ENCODE data around the gene KRT78.
"Not testable (repeated sequence)": the region's sequence is repeated elsewhere in the genome, so short reads cannot be mapped to it uniquely, and the experiment has no call there.

KRT78 gene

GRCh38 chr12:52796839-52797528, 51.8 kb downstream of the KRT78 start:
- Histone ChIP-seq H2AFZ (no peak overlapping the region), H3K9me3 (ENCODE audit: control insufficient read depth, low read length) (no peaks in the 10 kb centered on the region), H3K79me2 (no peaks in the 10 kb centered on the region), H3K27ac (no peak overlapping the region), H3K9ac (no peak overlapping the region), H3K36me3 (ENCODE audit: control insufficient read depth, insufficient read depth, low read length) (no peaks in the 10 kb centered on the region), H3K4me3 (ENCODE audit: low read depth, low read length) (no peak overlapping the region), H3K4me2 (ENCODE audit: low read length) (no peak overlapping the region), H3K27me3 (ENCODE audit: control insufficient read depth, insufficient read depth, low read length) (no peaks in the 10 kb centered on the region), H3K4me1 (no peaks in the 10 kb centered on the region)
- TF ChIP-seq CTCF (IDR thresholded peaks at IDR 0.05), result no peak

- no peak for TF ChIP-seq CTCF (IDR thresholded peaks at IDR 0.05)
- no peak overlapping the region for H2AFZ ChIP-seq
- no peaks in the 10 kb centered on the region for H3K79me2 ChIP-seq
- H3K4me1 ChIP-seq, result no peaks in the 10 kb centered on the region
- no peak overlapping the region for H3K4me2 ChIP-seq (ENCODE audit: low read length)
- no peaks in the 10 kb centered on the region for H3K9me3 ChIP-seq (ENCODE audit: control insufficient read depth, low read length)
- no peaks in the 10 kb centered on the region for H3K36me3 ChIP-seq (ENCODE audit: control insufficient read depth, insufficient read depth, low read length)
- no peak overlapping the region for H3K9ac ChIP-seq
- H3K27ac ChIP-seq, result no peak overlapping the region
- H3K27me3 ChIP-seq (ENCODE audit: control insufficient read depth, insufficient read depth, low read length), result no peaks in the 10 kb centered on the region
- no peak overlapping the region for H3K4me3 ChIP-seq (ENCODE audit: low read depth, low read length)
These were observed 52.4 kb downstream of the KRT78 start for GRCh38 chr12:52796429-52796794.

GRCh38 chr12:52795694-52796428, 52.9 kb downstream of the KRT78 start, which contains the start of gene KRT3:
TSS of gene KRT3 (minus strand) at chr12:52796117. CDS start at chr12:52796042, 75 bp downstream.
- Histone ChIP-seq H3K79me2 (no peaks in the 10 kb centered on the region), H3K4me1 (no peaks in the 10 kb centered on the region), H3K27ac (no peak within 1 kb of the TSS), H2AFZ (no peak within 1 kb of the TSS), H3K9me3 (ENCODE audit: control insufficient read depth, low read length) (no peaks in the 10 kb centered on the region), H3K36me3 (ENCODE audit: control insufficient read depth, insufficient read depth, low read length) (no peaks in the 10 kb centered on the region), H3K9ac (no peak within 1 kb of the TSS), H3K4me3 (ENCODE audit: low read depth, low read length) (no peak within 1 kb of the TSS), H3K27me3 (ENCODE audit: control insufficient read depth, insufficient read depth, low read length) (no peaks in the 10 kb centered on the region), H3K4me2 (ENCODE audit: low read length) (no peak within 1 kb of the TSS)
- TF ChIP-seq CTCF (IDR thresholded peaks at IDR 0.05), result no peak

GRCh38 chr12:52795332-52795674, 53.5 kb downstream of the KRT78 start:
- not testable (repeated sequence) for H3K79me2 ChIP-seq; H3K4me3 ChIP-seq (ENCODE audit: low read depth, low read length); H3K9me3 ChIP-seq (ENCODE audit: control insufficient read depth, low read length); H3K9ac ChIP-seq; H2AFZ ChIP-seq; H3K27me3 ChIP-seq (ENCODE audit: control insufficient read depth, insufficient read depth, low read length); H3K36me3 ChIP-seq (ENCODE audit: control insufficient read depth, insufficient read depth, low read length); H3K27ac ChIP-seq; H3K4me1 ChIP-seq; H3K4me2 ChIP-seq (ENCODE audit: low read length)

GRCh38 chr12:52794479-52795331, 54.1 kb downstream of the KRT78 start:
- H3K27me3 ChIP-seq (ENCODE audit: control insufficient read depth, insufficient read depth, low read length), result no peaks in the 10 kb centered on the region
- no peaks in the 10 kb centered on the region for H3K9me3 ChIP-seq (ENCODE audit: control insufficient read depth, low read length)
- H3K9ac ChIP-seq, result no peak overlapping the region
- H3K4me3 ChIP-seq (ENCODE audit: low read depth, low read length), result no peak overlapping the region
- no peaks in the 10 kb centered on the region for H3K4me1 ChIP-seq
- H3K36me3 ChIP-seq (ENCODE audit: control insufficient read depth, insufficient read depth, low read length), result no peaks in the 10 kb centered on the region
- no peak overlapping the region for H2AFZ ChIP-seq
- TF ChIP-seq CTCF (IDR thresholded peaks at IDR 0.05), result no peak
- no peaks in the 10 kb centered on the region for H3K79me2 ChIP-seq
- no peak overlapping the region for H3K27ac ChIP-seq
- no peak overlapping the region for H3K4me2 ChIP-seq (ENCODE audit: low read length)

Data from parathyroid adenoma (tissue), 2 donors.